ENCODE data around the gene TRANK1. TPM values are rescaled to one million over a fixed set of nuclear protein-coding genes. Genes with fewer than 3 reads are reported as not detected.

Gene TRANK1
- total and polyA plus RNA-seq, 2 of the 4 experiments (the other 2 are of a cell fraction), result 7.9 to 12.7 TPM

DNA sequence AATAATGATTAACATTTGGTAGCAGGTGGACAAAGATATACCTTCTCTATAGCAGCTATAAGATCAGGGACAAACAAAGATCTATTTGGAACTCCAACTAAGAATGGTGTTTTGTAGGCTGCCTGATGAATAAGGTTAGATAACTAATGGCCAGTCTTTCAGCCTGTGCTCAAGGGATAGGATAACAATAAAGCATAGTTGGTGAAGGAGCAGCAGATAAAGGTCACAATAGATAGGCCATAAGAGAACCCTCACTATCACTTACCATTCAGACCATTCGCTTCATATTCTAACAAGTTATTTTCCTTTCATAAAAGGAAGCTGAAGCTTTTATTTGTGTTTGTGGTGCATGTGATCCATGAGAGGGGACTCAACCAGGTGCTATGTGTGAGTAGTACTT, 28.3 kb upstream of the TRANK1 start:
- H3K23ac ChIP-seq (ENCODE audit: low read depth, low read length), result no peak overlapping the region
- no peak for DNase-seq
- no peaks in the 10 kb centered on the region for H3K9me3 ChIP-seq (ENCODE audit: control insufficient read depth, insufficient read depth, low read length)
- H2AK5ac ChIP-seq (ENCODE audit: low read depth, low read length), result no peak overlapping the region
- H3K4me3 ChIP-seq (ENCODE audit: insufficient read depth, low read depth, low read length), result no peak overlapping the region
- H2AK9ac ChIP-seq (replicated peaks; ENCODE audit: low read depth, low read length, poor library complexity), result no peak overlapping the region
- H2BK120ac ChIP-seq (ENCODE audit: low read depth, low read length), result no peak overlapping the region
- H4K8ac ChIP-seq (ENCODE audit: low read depth in 2 of 2, low read length in 2 of 2), result no peak overlapping the region
- no peak overlapping the region for H3K14ac ChIP-seq (replicated peaks; ENCODE audit: low read depth, low read length)
- peaks cover 3% of the 10 kb centered on the region for H3K4me1 ChIP-seq (ENCODE audit: control insufficient read depth, insufficient read depth, low read length)
- no peak for TF ChIP-seq NFE2L2 (IDR thresholded peaks at IDR 0.05; ENCODE audit: low read depth, low read length)
- no peak overlapping the region for H2BK20ac ChIP-seq (ENCODE audit: low read depth, low read length)
- in situ Hi-C loops (cut with MboI; ENCODE audit: low sequenced_read_pairs) (no loop called here), dilution Hi-C loops (cut with HindIII; ENCODE audit: low sequenced_read_pairs, unreplicated experiment) (no loop called here), intact Hi-C loops (cut with micrococcal nuclease) (no loop called here)
- 0 out of 2 replicates have a peak, but pooled peaks cover 2% of the 10 kb centered on the region for H3K9me1 ChIP-seq (ENCODE audit: insufficient read depth, low read length)
- no peak overlapping the region for H3K27ac ChIP-seq (ENCODE audit: insufficient read depth, low read length)
- no peak overlapping the region for H3K9ac ChIP-seq (ENCODE audit: low read depth, low read length)
- no peaks in the 10 kb centered on the region for H3K36me3 ChIP-seq (ENCODE audit: control insufficient read depth, insufficient read depth, low read length)
- no CpG with 5 or more reads among the region's 1 CpG for WGBS, 2 experiments (ENCODE audit: extremely low coverage in 2 of 2, insufficient read length in 1 of 2)
- no peaks in the 10 kb centered on the region for H3K27me3 ChIP-seq (ENCODE audit: control insufficient read depth, insufficient read depth, low read length)
- H2BK5ac ChIP-seq (ENCODE audit: low read depth, low read length, poor library complexity, severe bottlenecking), result no peak overlapping the region
- POLR2A ChIA-PET (ENCODE audit: unreplicated experiment), result interaction anchor here (1.0 kb wide), 1 partner anchor 20 kb away, joined by 3 read pairs; the partner anchor contains the start of genes EPM2AIP1 and MLH1
- no peak for ATAC-seq (ENCODE audit: low read depth)
- no peak overlapping the region for H4K91ac ChIP-seq (ENCODE audit: insufficient read depth, low read depth, low read length)
- no peak overlapping the region for H3K4ac ChIP-seq (ENCODE audit: low read depth, low read length)
- no peak overlapping the region for H2AFZ ChIP-seq (replicated peaks; ENCODE audit: low read length, poor library complexity)
- no TSS peak for BruUV-seq (replicated peaks)
- no peak overlapping the region for H3K4me2 ChIP-seq (ENCODE audit: low read depth, low read length)
- H2BK15ac ChIP-seq (ENCODE audit: low read depth, low read length), result no peak overlapping the region
- H3K79me1 ChIP-seq (ENCODE audit: low read depth in 1 of 2, low read length in 2 of 2), result no peaks in the 10 kb centered on the region
- H3K18ac ChIP-seq (ENCODE audit: low read depth, low read length), result no peak overlapping the region
- no peak overlapping the region for H3K56ac ChIP-seq (ENCODE audit: extremely low read depth, insufficient read depth, low read length)
- H4K5ac ChIP-seq (ENCODE audit: low read depth, low read length), result no peak overlapping the region
- H4K20me1 ChIP-seq (ENCODE audit: insufficient read depth, low read length), result no peaks in the 10 kb centered on the region
- CTCF ChIA-PET, result interaction anchor here (1.2 kb wide), 1 partner anchor 13 kb away, joined by 3 read pairs; no protein-coding TSS in a partner anchor

Measured in IMR-90 (cell line).